ENCODE data around the gene KCTD16.

The KCTD16 gene

GRCh38 chr5:144422018-144422727 is 251.5 kb downstream of the KCTD16 start:
- DNase-seq (ENCODE audit: extremely low spot score): no peak
- TF ChIP-seq CTCF (IDR thresholded peaks at IDR 0.05; ENCODE audit: control extremely low read depth, extremely low read depth, low read depth, missing control alignments): no peak
- CTCF ChIA-PET: no interaction called here
- POLR2A ChIA-PET: no interaction called here

GRCh38 chr5:144427866-144428265 is 257.2 kb downstream of the KCTD16 start:
- DNase-seq (ENCODE audit: extremely low spot score): no peak
- no peak for TF ChIP-seq CTCF (IDR thresholded peaks at IDR 0.05; ENCODE audit: control extremely low read depth, extremely low read depth, low read depth, missing control alignments)
- CTCF ChIA-PET: no interaction called here
- POLR2A ChIA-PET: no interaction called here

DNA sequence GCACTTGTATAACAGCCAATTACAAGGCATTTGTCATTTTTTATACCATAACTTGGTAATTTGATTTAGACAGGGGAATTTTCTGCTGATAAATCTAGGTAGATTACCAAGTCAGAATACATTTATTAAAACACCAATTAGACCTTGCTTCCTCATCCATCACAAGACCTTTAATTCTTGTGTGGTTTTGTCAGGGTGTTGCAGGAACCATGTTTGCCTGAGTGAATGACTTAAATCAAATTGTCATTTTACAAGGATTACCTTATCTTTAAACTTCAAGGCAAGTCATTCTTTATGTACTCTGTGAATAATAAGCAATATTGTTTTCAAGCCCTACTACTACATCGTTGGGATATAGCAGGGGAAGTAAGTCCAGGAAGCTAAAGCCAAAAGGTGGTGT is 257.7 kb downstream of the KCTD16 start:
- CTCF ChIA-PET: interaction anchor here (1.0 kb wide), 1 partner anchor 23 kb away, joined by 3 read pairs; no protein-coding TSS in a partner anchor
- no peak for DNase-seq (ENCODE audit: extremely low spot score)
- no peak for TF ChIP-seq CTCF (IDR thresholded peaks at IDR 0.05; ENCODE audit: control extremely low read depth, extremely low read depth, low read depth, missing control alignments)
- POLR2A ChIA-PET: no interaction called here

DNA sequence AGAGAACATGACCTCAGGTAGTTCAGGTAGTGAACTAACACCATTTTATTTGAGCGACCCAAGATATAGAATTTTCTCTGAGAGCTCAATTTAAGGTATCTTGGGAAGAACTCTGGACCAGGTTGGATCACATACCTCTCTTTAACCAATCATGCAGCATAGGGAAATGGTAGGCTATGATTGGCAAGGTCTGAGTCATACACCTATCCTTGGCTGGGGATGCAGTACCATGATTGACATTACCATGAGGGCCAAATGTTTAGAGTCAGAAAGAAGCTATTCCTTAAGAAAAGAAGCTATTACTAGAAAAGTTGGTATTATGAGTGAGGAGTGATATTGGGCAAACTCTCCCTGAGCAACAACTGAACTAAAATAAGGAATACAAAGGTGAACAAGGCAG is 258.7 kb downstream of the KCTD16 start:
- ChIA-PET CTCF (interaction anchor here (1.0 to 1.2 kb wide), 2 partner anchors 10 to 24 kb away, joined by 3 to 4 read pairs; no protein-coding TSS in a partner anchor), POLR2A (no interaction called here)
- no peak for DNase-seq (ENCODE audit: extremely low spot score)
- no peak for TF ChIP-seq CTCF (IDR thresholded peaks at IDR 0.05; ENCODE audit: control extremely low read depth, extremely low read depth, low read depth, missing control alignments)

DNA sequence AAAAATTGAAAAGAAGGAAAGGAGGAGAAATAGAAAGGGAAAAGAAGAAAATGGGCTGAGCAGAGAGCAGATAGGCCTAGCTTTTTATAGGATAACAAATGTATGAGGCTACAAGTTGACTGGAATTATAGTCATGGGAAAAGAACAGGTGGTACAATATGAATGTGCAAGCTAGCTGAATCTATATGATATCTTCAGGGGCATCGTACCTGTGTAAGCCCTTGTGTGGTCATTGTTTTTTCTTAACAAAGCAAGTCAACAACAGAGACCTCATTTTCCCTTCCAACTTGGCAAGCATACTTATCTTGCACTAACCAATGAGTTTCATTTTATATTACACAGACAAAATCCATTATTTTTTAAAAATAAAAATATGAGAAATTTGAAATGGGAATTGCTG is 259.2 kb downstream of the KCTD16 start:
- CTCF ChIA-PET: interaction anchor here (1.2 kb wide), 1 partner anchor 9 kb away, joined by 4 read pairs; no protein-coding TSS in a partner anchor

GRCh38 chr5:144433140-144433822 is 262.6 kb downstream of the KCTD16 start:
- CTCF ChIA-PET: interaction anchor here (1.9 to 2.9 kb wide), 2 partner anchors 10 to 15 kb away, joined by 5 to 7 read pairs; no protein-coding TSS in a partner anchor
- POLR2A ChIA-PET: no interaction called here
- no peak for DNase-seq (ENCODE audit: extremely low spot score)
- no peak for TF ChIP-seq CTCF (IDR thresholded peaks at IDR 0.05; ENCODE audit: control extremely low read depth, extremely low read depth, low read depth, missing control alignments)

More for the DNA sequence above, 259.2 kb downstream of the KCTD16 start:
- no peak for DNase-seq (ENCODE audit: extremely low spot score)
- TF ChIP-seq CTCF (IDR thresholded peaks at IDR 0.05; ENCODE audit: control extremely low read depth, extremely low read depth, low read depth, missing control alignments): no peak
- POLR2A ChIA-PET: no interaction called here

Data from GM10248 (cell line).